Measurements from ENCODE around the gene SMPD1.

DNA sequence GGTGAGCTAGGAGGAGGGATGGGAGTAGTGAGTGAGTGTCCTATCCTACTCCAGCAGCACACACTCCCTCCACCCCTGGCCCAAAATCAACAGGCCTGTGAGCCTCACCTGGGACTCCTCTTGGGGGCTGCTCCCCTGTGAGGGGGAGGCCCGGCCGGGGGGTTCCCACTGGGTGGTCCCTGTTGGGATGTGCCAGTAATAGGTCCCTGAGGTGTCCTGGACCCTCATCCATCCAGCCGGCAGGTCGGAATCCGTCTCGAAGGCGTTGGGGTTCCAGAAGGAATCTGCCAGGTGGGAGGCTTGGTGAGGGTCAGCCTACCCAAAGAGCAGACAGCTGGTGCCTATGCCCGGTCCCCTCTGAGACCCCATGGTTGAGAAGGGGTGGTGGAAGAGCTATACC, 13.3 kb downstream of the SMPD1 start:
- TF ChIP-seq, protein P1, sequence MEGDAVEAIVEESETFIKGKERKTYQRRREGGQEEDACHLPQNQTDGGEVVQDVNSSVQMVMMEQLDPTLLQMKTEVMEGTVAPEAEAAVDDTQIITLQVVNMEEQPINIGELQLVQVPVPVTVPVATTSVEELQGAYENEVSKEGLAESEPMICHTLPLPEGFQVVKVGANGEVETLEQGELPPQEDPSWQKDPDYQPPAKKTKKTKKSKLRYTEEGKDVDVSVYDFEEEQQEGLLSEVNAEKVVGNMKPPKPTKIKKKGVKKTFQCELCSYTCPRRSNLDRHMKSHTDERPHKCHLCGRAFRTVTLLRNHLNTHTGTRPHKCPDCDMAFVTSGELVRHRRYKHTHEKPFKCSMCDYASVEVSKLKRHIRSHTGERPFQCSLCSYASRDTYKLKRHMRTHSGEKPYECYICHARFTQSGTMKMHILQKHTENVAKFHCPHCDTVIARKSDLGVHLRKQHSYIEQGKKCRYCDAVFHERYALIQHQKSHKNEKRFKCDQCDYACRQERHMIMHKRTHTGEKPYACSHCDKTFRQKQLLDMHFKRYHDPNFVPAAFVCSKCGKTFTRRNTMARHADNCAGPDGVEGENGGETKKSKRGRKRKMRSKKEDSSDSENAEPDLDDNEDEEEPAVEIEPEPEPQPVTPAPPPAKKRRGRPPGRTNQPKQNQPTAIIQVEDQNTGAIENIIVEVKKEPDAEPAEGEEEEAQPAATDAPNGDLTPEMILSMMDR (IDR thresholded peaks at IDR 0.05; ENCODE audit: borderline replicate concordance, extremely low read depth, low read length, poor library complexity, severe bottlenecking) = no peak
- no peak for TF ChIP-seq EZH2 (IDR thresholded peaks at IDR 0.05; ENCODE audit: borderline replicate concordance, low read depth, low read length, severe bottlenecking)
